Esophagus mucosa (tissue), 1 donor: Measurements from ENCODE around the gene RGS3. TPM values are rescaled to one million over a fixed set of nuclear protein-coding genes. Genes with fewer than 3 reads are reported as not detected.
"Not testable (repeated sequence)": the region's sequence is repeated elsewhere in the genome, so short reads cannot be mapped to it uniquely, and the experiment has no call there.

Source experiments
- ATAC-seq: fragments of 200-7000 bp; cut with Tn5 transposase; one replicate; pipeline ENCODE4 v1.9.1; 2020
- total RNA-seq: library from RNA; stranded (reverse); gene quantifications from one replicate; pipeline ENCODE4 v1.2.4, GENCODE V29; 2023
- donor health status: DM: yes; HTN: yes; CAD: no.

Gene RGS3
- total RNA-seq, 1 donor from 2014 or later: 22.8 TPM

DNA sequence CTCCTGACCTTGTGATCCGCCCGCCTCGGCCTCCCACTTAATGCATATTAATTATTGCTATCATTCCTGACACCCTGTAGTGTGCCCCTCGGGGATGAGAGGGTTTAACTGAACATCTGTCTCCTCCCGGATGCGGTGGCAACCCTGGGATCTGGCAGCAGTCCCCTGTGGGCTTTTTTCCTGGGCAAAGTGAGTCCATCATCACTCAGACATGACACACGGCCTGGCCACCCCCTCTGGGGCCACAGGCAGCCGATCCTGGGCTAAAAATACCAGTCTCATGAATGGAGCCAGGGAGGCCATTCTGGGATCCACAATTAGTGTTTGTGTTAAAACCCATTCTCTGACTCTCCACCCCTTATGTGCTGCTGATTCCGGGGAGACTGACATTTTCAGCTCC lies 161.2 kb downstream of the RGS3 start:
- ATAC-seq: no peak

DNA sequence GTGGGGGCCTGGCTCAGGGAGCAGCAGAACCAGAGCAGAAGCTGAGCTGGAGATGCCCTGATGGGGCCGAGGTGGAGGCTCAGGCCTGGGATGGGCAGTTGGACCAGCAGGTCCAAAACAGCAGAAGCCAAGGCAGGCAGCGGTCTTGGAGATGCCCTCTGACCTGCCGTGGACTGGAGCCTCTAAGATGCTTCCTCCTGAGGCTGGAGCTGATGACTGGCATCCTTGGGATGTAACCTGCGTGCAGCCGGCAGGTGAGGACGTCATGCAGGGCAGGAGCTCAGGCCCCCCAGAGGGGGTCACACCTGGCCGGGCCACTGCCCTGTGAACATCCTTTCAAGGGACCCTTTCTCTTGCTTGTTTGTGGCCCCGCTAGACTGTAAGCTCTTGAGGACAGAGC lies 162.0 kb downstream of the RGS3 start:
- no peak for ATAC-seq

DNA sequence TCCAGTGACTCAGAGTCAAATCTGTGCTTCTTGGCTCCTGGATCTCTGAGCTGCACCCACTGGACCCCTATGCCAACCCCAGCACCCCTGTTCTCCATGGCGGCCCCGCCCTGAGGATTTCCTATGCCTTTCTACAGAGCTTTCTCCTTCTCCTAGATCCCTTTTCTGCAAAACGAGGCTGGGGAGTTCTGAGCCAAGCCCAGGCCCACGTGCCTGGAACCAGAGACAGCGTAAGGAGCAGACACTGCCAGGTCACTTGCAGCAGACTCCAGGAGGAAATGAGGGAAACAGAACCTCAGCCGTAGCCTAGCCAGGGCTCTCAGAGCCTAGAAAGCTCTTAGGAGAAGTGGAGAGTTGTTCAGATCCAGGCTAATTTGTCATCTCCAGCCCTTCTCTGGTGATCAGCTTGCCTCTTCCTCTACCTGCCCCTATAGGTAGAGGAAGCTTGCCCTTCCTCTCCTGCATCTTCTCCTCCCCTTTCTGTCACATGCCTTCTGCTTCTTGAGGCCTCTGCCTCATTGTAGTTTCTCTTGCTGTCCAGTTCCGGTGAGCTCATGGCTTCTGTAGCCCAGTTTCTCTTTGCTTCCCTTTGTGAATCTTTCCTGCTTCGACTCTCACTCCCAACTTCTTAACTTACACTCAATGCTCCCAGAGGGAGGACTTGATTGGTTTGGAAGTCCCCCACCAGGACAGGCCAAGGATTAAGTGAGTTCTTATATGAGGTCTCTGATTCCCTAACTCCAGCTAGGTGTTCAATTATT lies 163.4 kb downstream of the RGS3 start:
- no peak for ATAC-seq

DNA sequence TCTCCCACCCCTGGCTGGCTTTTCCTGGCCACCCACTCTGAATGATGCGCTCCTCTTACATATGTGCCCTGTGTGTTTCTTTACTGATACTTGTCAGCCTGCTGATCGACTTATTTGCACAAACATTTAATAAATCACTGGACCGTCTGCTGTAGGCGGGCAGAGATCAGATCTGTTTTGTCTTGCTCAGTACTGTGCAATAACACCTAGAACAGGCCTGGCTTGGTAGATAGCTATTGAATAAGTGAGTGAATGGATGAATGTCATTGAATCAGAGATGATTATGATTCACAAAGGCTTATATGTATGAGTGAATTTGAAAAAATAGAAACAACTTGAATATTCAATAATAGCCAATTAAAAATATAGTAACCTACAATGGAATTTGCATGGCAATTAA lies 165.1 kb downstream of the RGS3 start:
- ATAC-seq: peak; percentile 80

DNA sequence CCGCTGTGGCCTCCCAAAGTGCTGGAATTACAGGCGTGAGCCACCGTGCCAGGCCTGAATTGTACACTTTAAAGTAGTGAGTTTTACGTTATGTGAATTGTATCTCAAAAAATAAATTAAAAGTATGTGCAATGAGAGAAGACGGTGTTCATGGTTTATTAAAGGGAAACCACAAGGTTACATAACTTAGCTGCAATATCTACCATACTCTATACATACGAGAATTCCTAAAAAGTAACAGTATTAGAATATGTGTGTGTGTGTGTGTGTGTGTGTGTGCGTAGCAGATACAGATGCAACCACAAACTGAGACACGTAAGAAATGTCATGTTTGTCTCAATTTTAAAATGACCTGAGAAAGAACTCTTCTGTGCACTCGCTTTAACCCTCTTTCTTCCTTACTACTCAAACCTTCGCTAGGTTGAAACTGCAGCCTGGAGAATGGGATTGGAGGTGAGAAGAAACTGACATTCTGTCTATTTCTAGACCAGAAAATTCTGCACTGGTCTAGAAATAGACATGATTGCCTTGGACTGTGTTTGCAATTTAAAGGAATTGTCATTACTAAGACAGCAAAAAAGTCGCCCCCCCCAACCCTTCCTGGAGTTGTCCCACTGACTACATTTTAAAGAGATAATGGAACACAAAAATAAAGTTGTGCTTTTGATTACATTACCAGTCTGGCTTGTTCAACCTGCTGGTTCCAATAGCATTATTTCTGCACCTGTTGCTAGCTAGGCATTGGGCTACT lies 167.0 kb downstream of the RGS3 start:
- ATAC-seq: no peak

DNA sequence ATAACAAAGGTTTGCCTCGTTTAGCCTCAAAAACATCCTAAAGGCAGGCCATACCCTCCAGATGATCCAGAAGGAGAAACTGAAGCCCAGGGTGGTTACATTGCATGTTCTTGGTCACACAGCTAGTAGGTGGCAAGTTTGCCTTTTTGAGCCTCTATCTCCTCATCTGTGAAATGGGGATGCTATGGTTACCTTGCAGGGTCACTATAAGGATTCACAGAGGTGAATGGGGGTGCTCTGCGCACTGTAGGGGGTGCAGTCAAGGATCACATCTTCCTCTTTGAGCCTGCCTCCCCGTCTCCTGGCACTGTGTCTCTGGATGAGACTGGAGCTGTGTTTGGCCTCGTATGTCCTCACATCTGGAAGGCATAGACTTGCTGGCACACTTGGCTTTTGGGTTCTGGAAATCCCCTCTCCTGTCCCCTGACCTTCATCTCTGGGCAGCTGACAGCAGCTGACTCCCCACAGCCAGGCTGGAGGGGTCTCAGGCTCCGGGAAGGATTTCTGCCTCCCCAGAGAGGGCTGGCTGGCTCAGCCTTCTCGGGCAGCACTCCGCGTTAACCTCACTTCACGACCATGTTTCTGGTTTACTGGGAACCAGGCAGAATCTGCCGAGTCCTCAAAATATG lies 167.7 kb downstream of the RGS3 start:
- ATAC-seq: no peak

DNA sequence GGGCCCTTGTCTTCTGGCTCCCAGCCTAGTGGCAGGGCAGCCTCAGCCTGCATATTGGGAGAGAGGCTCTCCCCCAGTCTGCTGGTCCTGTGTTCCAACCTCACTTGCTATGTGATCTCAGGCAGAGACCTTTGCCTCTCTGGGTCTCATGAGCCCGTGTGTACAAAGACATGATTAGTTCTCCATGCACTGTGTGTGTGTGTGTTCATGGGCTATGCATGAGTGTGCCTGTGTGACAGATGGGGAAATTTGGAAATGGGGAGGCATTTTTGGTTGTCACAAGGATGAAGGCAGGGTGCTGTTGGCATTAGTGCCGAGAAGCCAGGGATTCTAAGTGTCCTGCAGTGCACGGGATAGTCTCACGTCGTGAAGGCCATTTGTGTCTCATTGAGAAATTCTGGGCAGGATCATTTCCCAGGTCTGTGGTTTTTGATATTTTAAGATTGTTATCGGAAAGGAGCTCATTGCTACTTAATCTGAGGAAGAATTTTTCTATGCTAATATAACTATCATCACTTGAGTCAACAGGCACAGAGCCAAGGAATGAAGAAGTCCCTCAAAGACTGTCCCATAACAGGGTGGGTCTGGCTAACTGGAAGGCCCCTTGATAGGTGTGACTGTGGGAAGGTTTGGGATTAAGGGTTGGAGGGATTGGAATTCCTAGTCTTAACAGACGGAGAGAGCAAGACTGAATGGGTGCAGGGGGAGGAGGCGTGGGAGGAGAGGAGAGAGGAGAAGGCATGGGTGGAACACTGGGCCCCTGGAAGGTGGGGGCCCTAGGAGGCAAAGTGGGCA lies 168.5 kb downstream of the RGS3 start:
- ATAC-seq: no peak

DNA sequence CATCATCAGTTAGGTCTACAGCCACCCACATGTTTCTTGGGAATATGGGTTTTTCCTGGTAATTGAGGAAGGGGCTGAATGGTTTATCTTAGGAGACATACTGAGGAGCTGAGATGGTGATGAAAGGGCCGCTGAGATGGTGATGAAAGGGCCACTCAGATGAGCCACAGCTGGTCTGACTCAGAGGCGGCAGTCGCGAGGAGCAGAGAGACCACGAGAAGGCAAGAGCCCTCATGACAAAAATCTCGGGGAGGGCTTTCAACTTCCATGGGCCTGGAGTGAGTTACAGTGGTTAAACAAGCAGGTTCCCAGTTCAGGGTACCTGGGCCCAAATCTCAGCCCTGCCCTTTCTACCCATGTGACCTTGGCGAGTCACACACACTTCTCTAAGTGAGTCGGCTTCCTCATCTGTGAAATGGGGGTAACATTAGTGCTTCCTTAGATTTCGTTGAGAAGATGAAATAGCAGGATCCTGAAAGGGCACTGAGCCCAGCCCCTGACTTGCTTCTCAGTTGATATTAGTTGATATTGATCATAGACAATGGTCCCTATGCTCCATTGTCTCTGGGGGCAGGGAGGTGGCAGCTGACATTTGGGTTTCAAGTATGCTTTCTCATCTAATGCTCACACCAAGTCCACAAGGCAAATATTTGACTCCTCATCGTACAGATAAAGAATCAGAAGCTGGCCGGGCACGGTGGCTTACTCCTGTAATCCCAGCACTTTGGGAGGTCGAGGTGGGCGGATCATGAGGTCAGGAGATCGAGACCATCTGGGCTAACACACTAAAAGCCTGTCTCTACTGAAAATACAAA lies 169.5 kb downstream of the RGS3 start:
- no peak for ATAC-seq

DNA sequence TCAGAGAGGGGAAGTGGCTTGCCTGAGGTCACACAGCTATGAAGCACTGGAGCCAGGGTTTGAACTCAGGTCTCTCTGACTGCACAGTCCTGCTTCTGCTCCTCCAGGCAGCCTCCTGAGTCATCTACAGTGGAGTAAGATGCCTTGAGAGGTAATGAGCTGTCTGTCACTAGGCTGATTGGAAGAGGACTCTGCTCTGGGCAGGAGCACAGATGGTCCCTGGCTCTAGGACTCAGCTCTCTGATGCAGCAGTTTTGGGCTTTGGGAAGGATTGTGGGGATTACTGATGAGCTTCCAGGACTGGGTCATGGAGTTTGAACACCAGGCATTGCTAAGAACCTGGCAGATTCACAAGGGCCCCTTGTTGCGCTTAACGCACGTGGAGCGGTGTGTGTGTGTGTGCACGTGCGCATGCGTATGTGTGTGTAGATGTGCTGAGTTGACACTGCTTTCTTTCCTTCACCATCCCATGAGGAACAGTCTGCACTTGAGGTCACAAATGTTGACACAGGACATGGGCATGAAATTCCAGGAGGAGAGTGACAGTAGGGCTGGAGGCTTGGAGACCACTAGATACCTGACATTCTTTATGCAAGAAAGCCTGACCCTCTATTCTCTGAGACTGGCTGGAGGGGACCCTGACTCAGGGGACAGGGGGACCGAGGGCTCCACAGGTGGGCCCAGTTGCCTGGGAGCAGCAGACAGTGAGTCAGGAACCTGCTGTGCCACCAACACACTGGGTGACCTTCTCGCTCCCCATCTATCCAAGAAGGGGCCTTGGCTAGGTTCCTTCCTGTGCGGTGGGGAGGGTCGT lies 170.5 kb downstream of the RGS3 start:
- no peak for ATAC-seq

DNA sequence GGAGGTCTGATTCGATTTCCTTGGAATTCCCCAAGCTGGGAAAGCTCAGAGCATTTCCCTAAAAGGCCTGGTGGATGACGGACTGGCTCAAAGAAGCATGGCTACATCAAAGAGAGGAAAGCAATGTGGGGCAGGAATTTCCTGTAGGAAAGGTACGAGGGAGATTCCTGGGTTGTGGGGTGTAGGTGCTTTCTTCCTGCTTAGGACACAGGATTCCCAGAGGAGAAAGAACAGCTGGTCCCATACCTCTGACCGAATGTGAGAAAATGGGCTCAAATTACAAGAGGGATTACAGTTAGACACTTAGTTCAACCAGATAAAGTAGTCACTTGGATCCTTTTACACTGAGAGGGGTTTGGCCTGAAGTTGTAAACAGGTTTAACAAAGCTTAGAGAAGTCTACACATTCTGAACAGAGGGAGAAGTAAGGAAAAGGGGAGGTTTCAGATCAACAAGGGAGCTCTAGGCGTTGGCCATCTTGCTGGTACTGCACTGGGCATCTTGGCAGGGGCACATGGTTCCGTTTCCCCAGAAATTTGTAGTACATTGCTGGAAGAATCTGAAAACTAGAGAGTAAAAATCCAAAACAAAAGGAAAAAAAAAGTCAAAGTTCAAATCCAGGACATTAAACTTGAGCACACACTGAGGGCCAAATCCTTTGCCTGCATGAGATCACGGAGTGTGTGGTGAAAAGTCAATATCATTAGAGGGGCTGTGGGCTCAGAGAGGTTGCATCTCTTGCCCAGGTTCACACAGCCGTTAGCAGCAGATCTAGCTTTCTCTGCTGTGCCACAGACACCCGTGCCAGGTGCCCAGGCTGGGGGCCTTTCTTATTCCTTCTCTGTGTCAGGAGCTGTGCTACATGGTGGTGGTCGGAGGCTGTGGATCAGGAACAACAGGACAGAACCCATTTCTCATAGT lies 171.3 kb downstream of the RGS3 start:
- ATAC-seq: no peak

DNA sequence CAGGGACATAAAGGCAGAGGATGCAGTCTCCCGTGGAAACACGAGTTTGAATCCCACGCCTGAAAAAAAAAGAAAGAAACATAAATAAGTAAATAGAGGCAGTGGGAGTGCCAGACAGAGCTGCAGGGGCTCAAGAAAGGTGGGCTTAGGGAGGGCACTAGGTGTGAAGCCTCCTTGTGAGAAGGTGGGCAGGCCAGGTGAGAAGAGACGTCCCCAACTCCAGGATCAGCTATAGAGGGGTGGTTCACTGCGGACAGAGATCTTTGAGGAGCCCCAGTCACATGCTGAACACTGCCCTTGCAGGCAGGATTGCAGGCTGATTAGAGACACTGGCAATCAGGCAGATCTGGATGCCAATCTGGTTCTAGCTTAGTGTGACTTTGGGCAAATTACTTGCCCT lies 172.1 kb downstream of the RGS3 start:
- ATAC-seq: no peak

DNA sequence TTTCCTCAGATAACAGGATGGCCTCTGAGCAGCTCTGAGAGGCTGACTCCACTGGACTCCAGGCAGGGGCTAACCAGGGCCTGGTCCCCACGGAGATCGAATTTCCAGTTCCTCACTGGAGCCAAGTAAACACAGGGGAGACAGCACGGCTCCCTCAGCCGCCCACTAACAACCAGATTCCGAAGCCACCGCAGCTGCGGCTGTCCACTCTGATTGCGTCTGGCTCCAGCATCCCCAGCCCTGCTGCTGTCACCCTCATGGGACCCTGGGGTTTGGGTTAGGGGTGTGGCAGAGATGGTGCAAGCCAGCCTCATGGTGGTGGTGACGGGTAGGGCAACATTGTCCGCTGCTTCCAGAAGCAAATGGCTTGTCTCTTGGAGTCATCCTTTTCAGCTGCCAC lies 172.6 kb downstream of the RGS3 start:
- ATAC-seq: no peak

DNA sequence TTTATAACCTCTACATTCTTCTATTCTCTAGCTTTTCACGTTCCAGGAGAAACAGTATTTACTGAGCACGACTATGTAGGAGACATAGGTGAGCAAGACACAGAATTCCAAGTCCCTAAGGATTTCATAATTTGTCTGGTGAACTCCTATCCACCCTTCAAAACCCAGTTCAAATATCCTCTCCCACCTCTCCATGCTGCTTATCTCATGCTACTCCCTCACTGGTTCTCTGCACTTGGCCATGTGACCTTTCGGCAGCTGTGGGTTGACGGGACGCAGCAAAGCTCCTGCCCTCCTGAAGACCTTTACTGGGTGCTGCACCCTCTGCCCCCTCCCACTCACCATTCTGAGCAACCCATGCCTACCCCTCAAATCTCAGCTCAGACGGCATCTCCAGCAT lies 173.2 kb downstream of the RGS3 start:
- no peak for ATAC-seq

DNA sequence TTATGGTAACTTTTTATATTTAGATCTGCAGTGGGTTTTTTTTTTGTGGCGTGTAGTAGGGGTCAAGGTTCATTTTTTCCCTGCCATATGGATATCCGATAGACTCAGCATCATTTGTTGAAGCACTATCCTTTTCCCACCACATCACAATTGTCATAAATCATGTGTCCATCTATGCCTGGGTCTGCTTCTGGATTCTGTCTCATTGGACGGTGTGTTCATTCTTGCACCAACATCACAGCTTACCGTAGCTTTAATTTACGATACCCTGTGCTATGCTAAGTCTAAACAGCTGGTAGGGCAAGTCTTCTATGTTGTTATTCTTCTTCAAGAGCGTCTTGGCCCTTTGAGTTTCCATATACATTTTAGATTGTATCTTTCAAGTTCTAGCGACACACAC lies 175.0 kb downstream of the RGS3 start:
- no peak for ATAC-seq

DNA sequence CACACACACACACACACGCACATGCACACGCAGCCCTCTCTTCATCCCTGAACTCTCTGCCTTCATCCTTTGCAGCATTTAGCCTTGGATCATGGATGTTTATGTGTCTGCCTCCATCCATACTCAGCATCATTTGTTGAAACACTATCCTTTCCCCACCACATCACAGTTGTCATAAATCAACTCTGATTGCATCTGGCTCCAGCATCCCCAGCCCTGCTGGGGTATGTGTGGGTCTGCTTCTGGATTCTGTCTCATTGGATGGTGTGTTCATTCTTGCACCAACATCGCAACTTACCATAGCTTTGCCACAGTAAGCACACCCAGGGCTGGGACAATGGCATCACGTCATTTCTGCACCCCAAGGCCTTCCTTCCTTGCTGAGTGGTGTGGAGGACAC lies 175.4 kb downstream of the RGS3 start:
- ATAC-seq: no peak

DNA sequence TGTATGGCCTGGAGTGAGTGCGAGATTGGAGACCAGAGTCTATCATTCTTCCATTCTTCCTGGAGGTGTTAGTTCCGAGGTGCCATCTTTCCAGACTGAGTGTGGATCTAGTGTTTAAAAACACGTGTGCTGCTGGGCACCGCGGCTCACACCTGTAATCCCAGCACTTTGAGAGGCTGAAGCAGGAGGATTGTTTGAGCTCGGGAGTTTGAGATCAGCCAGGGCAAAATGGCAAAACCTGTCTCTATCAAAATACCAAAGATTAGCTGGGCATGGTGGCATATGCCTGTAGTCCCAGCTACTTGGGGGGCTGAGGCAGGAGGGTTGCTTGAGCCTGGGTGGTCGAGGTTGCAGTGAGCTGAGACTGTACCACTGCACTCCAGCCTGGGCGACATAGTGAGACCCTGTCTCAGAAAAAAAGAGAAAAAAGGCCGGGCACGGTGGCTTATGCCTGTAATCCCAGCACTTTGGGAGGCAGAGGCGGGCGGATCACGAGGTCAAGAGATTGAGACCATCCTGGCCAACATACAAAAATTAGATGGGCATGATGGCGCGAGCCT lies 176.0 kb downstream of the RGS3 start:
- ATAC-seq: not testable (repeated sequence)

DNA sequence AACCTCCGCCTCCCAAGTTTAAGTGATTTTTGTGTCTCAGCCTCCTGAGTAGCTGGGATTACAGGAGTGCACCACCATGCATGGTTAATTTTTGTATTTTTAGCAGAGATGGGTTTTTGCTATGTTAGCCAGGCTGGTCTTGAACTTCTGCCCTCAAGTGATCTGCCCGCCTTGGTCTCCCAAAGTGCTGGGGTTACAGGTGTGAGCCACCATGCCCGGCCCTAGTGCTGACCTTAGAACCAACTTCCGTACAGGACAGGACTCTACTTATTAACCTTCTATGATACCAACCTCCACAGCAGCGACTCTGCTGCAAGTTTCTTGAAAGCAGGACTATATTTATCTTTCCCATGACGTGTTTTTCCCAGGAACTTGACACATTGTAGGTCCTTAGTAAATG lies 176.9 kb downstream of the RGS3 start:
- no peak for ATAC-seq

DNA sequence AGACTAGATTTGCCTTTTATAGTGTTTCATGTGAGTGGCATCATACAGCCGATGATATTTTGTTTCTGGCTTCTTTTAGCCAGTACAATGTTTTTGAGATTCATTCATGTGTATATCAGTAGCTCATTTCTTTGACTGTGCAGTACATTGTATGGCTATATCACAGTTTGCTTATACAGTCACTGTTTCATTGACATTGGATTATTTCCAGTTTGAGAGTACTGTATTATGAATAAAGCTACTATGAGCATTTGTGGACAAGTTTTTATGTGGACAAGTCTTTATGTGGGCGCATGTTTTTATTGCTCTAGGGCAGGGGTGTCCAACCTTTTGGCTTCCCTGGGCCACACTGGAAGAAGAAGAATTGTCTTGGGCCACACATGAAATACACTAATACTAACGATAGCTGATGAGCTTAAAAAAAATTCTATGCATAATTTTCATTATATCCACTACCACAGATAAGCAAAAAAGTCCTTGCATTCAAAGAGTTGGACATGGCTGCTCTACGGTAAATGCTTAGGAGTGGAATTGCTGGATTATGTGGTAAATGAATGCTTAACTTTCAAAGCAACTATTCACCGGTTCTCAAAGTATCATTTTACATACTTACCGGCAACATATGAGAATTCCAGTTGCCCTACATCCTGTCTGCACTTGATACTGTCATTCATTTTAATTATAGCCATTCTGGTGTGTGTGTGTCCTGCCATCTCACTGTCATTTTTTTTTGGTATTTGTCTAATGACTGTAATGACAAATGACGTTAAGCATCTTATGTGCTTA lies 177.8 kb downstream of the RGS3 start:
- no peak for ATAC-seq

DNA sequence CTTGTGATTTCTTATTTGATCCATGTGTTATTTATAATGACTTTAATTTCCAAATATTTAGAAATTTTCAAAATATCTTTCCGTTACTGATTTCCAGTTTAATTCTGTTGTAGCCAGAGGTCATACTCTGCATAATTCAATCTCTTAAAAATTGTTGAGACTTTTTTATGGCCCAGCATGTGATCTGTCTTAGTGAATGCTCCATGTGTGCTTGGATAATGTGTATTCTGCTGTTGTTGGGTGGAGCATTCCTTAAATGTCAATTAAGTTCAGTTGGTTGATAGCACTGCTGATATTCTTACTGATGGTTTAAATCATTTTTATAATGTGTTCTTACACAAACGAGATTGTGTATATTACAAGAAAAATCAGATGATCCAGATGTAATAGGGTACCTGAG lies 180.8 kb downstream of the RGS3 start:
- ATAC-seq: no peak
